NCI-H2081 treated with DMSO at 0.1 percent for 48 hours (cell line): ENCODE measurements around the gene RABGEF1.
"Not testable (repeated sequence)": the region's sequence is repeated elsewhere in the genome, so short reads cannot be mapped to it uniquely, and the experiment has no call there.

Experiments used
- DNase-seq: peaks from one replicate; lab custom pipeline; 2025; lab: John Stamatoyannopoulos, UW

The RABGEF1 gene

GRCh38 chr7:66765322-66766025 is 24.9 kb downstream of the RABGEF1 start:
- DNase-seq: not testable (repeated sequence)

DNA sequence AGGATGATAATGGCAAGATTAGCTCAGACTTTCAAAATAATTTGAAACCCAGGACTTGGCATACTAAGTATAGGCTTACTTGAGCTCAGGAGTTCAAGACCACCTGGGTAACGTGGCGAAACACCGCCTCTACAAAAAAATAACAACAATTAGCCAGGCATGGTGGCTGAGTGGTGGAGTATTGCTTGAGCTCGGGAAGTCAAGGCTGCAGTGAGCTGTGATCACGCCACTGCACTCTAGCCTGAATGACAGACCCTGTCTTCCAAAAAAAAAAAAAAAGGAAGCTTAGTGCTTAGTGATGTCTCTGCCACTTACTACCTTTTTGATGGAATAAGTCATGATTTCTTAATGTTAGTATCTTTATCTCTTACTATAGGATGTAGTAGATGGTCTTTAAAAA is 25.5 kb downstream of the RABGEF1 start:
- no peak for DNase-seq

- DNase-seq: not testable (repeated sequence)
Measured at GRCh38 chr7:66767486-66767885, 27.0 kb downstream of the RABGEF1 start.

DNA sequence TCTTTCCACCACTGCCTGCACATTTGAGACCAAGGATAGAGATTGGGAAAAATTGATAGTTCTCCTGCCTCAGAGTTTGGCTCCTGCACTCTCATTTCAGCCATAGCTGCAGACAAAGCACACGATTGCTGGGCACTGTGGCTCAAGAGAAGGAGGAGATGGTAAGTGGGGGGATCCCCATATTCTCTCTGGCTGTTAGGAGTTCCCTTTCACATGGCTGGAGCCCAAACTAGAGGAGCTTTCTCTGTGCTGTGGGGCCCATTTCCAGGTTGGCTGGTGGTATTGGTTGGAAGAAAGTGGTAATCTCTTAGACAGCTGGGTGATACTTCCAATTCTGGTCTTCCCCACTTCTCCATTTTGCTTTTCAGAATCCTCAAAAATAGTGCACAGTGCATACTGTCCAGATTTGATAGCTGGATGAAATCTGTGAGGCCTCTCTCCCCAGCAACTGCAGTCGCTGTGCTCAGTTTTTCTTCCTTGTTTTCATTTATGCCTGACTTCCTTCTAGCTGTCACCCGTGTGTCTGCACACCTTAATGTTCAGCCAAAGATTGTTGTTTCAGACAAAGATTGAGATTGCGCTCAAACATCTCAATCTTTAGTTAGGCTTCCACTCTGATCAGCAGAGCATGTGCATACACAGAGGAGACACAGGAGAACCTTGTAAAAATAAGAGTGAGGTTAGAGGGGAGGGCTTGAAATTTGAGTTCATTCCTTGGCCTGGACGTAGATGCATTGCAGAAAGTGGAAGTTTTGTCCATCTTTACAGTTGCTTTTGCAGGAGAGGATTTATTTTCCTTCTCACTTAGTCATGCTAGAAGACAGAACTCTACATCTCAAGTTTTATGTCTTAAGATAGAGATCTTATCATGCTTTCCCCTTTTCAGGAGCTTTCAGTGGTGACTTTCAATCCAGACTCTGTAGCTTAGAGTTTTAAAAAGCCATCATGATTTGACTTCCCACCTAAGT is 28.6 kb downstream of the RABGEF1 start:
- DNase-seq: no peak

DNA sequence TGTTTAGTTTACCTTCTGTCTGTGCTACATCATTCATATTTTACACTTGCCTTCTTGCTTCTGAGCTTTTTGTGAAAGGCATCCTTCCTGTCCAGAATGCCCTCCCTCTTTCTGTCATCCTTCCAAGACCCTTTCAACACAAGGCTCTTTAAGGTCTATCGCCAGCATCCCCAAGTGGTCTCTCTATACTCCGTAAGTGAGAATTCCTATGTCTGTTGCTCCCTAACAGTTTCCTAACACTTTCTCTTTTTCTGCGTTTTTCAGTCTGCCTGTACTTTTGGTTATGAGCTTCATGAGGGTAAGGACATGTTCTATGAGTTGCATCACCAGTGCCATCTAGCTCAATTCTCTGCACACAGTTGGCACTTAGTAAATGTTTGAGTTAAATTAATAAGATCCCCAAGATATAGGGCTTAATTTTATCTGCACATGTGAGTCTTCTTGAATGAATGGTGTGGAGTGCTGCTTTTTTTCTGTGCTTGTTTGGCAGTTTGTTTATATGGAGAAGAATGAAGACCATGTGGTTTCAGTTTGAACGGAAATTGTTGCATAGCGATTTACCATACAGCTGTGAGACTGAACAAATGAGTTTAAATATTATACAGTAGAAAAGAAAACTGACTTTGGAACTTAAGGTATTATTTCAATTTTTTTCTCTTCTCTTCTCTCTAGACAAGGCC is 29.4 kb downstream of the RABGEF1 start:
- DNase-seq: no peak

DNA sequence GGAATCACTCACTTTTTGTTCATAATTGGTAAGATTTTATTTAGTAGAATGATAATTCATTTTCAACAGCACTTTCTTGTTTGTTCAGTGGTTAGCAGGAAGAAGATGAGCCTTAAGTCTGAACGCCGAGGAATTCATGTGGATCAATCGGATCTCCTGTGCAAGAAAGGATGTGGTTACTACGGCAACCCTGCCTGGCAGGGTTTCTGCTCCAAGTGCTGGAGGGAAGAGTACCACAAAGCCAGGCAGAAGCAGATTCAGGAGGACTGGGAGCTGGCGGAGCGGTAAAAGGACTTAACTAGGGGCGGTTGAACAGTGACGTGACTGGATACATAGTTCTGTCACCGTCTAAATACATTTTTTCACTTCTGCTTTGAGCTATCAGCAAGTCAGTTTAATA is 31.3 kb downstream of the RABGEF1 start:
- DNase-seq: no peak

DNA sequence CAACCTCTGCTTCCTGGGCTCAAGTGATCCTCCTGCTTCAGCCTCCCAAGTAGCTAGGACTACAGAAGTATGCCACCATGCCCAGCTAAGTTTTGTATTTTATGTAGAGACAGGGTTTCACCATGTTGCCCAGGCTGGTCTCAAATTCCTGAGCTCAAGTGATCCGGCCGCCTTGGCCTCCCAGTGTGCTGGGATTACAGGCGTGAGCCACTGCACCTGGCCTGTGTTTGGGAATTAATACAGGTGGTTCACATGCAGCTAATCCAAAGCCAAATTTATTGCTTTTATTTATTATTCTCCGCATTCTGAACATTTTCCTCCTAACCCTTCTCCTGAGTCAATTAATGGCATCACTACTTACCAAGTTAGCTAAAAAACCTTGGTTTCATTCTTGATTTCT is 33.2 kb downstream of the RABGEF1 start:
- DNase-seq: not testable (repeated sequence)

DNA sequence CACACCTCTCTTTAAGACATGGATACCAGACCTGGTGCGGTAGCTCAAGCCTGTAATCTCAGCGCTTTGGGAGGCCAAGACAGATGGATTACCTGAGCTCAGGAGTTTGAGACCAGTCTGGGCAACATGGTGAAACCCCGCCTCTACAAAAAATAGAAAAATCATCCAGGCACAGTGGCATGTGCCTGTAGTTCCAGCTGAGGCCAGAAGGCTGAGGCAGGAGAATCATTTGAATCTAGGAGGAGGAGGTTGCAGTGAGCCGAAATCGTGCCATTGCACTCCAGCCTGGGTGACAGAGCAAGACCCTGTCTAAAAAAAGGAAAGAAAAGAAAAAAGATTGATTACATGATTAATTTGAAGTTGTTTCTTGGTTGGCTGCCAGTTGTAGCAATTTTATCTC is 35.9 kb downstream of the RABGEF1 start:
- DNase-seq: not testable (repeated sequence)

- DNase-seq: no peak
Measured at GRCh38 chr7:66776800-66777442, 36.4 kb downstream of the RABGEF1 start.

GRCh38 chr7:66778201-66778600 is 37.7 kb downstream of the RABGEF1 start:
- DNase-seq: no peak

- no peak for DNase-seq
Measured at GRCh38 chr7:66779669-66780409, 39.3 kb downstream of the RABGEF1 start.

DNA sequence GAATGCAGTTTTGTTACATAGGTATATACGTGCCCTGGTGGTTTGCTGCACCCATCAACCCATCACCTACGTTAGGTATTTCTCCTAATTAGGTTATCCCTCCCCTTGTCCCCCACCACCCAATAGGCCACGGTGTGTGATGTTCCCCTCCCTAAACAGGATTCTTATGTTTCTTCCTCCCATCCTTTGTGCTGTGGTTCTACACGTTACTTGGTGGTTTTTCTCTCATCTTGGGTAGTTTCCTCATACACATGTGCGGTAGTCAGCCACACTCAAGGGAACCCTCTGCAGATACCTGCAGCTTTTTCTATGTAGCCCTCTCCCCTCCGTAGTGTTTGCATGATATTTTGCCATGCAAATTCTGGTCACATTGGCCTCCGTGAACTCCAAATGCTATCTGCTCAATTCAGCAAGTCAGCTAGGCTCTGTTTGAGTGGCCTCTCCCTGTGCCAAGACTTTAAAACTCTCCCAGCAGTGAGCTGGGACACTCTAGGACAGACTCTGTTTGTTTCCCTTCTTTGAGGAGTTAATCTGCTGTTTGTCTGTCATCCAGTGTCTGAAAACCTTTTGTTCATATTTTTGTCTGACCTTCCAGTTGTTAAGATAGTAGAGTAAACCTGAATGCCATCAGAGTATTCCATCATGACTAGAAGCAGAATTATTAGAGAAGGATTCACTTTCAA is 41.0 kb downstream of the RABGEF1 start:
- no peak for DNase-seq

GRCh38 chr7:66782875-66783274 is 42.3 kb downstream of the RABGEF1 start:
- DNase-seq: not testable (repeated sequence)

- DNase-seq: not testable (repeated sequence)
Measured at GRCh38 chr7:66783887-66784595, 43.5 kb downstream of the RABGEF1 start.

GRCh38 chr7:66790196-66790595 is 49.7 kb downstream of the RABGEF1 start:
- DNase-seq: no peak

DNA sequence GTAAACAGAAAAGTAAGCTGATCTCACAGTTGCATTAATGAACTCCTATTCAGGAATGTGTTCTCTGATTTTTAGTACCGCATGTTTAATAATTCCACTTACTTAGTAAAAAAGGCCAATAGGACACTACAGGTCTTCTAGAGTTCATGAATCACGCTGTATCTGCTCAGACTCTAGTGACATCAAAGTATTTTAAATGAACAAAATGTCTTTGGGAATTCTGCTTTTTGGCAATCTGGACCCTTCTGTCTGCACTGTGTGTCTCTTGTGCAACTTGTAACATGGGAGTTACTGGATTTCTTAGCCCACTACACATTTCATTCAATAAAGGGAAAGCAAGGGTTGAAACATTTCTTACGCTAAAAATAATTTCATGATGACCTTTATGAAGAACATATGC is 50.2 kb downstream of the RABGEF1 start:
- no peak for DNase-seq

DNA sequence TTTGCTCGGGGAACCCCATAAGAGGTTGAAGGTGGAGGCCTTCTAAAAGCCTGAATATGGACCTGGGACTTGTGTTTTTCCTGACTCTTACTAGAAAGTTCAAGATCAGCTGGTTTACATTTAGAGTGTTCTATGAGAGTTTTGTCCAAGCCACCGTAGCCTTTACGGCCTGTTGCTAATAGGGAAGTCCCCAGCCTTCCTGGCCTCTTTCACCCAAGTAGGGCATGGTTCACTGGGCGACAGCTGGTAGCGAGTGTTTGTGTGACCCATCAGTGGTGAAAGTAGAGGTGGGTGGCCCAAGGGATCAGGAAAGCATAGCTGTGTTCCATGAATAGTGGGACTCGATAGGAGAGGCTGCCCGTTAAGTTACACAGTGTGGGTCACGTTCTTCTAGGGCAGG is 60.1 kb downstream of the RABGEF1 start:
- no peak for DNase-seq

DNA sequence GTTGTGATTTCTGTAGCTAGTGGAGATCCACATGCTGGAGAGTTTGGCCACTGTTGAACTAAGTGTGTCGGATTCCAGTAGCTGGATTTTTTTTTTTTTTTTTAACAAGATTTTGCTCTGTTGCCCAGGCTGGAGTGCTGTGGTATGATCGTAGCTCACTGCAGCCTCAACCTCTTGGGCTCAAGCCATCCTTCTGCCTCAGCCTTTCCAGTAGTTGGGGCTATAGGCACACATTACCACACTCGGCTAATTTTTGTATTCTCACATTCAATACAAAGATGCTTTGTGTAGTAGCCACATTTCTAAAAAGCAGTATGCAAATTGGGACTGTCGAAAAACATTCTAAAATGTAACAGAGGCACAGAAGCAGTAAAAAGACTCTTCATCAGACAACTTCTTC is 63.5 kb downstream of the RABGEF1 start:
- no peak for DNase-seq

- DNase-seq: no peak
Measured at GRCh38 chr7:66807736-66808135, 67.2 kb downstream of the RABGEF1 start.

DNA sequence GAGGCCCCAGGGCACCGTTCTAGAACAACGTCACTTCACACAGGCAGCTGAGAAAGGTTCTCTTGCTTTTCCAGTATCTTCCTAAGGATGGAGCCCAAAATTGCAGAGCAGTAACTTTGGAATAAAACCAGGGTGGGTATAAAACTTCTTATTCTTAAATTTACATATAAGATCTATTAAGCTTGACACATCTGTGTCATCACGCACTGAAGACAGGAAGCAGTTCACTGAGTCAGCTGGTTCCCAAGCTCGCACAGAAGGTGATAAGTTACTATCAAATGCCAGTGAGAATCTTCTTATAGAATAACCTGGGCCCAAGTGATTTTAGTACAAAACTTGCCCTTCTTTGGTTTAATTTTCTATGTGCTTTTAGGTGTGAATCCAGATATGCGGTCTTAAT is 70.2 kb downstream of the RABGEF1 start:
- DNase-seq: no peak
